Progenitor cell of endocrine pancreas (in vitro differentiated cells): ENCODE measurements around the gene IQCC. TPM values are rescaled to one million over a fixed set of nuclear protein-coding genes. Genes with fewer than 3 reads are reported as not detected.

Experiments used
- DNase-seq: peaks from one replicate; pipeline ENCODE4 v3.0.0; 2021; ENCODE audit warnings: low spot score; ENCODE audit not compliant: unreplicated experiment
- H3K27ac Mint-ChIP-seq: 2 replicates; pipeline ENCODE4 v1.8.0; 2021; ENCODE audit warnings: mild to moderate bottlenecking, moderate library complexity, mixed read lengths
- H3K27me3 Mint-ChIP-seq: 2 replicates; pipeline ENCODE4 v1.8.0; 2021; ENCODE audit warnings: mixed read lengths
- H3K36me3 Mint-ChIP-seq: 2 replicates; pipeline ENCODE4 v1.8.0; 2022; ENCODE audit warnings: mixed read lengths; ENCODE audit not compliant: insufficient read depth
- H3K4me1 Mint-ChIP-seq: 2 replicates; pipeline ENCODE4 v1.8.0; 2021; ENCODE audit warnings: low read depth, mixed read lengths
- H3K4me3 Mint-ChIP-seq: 2 replicates; pipeline ENCODE4 v1.8.0; 2021; ENCODE audit warnings: low read depth, mild to moderate bottlenecking, moderate library complexity, mixed read lengths
- H3K9me3 Mint-ChIP-seq: 2 replicates; pipeline ENCODE4 v1.8.0; 2021; ENCODE audit warnings: low read depth, mixed read lengths
- total RNA-seq: library from RNA; stranded (reverse); gene quantifications from 2 replicates; pipeline ENCODE4 v1.2.1, GENCODE V29; 2021
- TF ChIP-seq, protein P1 (sequence below): fragments of 200-600 bp; sonication (generic); IDR thresholded peaks from one replicate; pipeline ENCODE4 v1.5.0; 2021; ENCODE audit warnings: antibody characterized with exemption, mild to moderate bottlenecking; ENCODE audit not compliant: unreplicated experiment

The IQCC gene
- total RNA-seq, 1 donor from 2014 or later: 5.1 TPM

DNA sequence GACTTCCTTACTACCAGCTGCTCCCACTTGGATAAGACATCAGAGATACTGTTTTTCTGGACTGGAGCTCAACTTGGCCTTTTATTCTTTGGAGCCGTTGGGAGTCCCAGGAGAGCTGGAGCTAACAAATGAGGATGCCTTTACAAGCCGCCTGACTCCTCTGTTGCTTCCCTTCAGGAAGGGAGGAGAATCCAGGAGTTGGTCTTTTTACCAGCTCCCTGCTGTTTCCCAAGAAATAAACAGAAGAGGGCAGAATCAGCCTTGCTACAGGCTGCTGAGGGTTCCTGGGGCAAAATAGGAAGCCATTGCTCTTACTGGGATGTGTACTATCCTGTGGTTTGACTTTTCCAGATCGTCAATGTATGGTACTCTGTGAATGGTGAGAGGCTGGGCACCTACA is 18.2 kb downstream of the IQCC start:
- H3K9me3 Mint-ChIP-seq: no peaks in the 10 kb centered on the region
- no peak for DNase-seq
- H3K27ac Mint-ChIP-seq: peak overlapping the region; percentile 71
- TF ChIP-seq, protein P1, sequence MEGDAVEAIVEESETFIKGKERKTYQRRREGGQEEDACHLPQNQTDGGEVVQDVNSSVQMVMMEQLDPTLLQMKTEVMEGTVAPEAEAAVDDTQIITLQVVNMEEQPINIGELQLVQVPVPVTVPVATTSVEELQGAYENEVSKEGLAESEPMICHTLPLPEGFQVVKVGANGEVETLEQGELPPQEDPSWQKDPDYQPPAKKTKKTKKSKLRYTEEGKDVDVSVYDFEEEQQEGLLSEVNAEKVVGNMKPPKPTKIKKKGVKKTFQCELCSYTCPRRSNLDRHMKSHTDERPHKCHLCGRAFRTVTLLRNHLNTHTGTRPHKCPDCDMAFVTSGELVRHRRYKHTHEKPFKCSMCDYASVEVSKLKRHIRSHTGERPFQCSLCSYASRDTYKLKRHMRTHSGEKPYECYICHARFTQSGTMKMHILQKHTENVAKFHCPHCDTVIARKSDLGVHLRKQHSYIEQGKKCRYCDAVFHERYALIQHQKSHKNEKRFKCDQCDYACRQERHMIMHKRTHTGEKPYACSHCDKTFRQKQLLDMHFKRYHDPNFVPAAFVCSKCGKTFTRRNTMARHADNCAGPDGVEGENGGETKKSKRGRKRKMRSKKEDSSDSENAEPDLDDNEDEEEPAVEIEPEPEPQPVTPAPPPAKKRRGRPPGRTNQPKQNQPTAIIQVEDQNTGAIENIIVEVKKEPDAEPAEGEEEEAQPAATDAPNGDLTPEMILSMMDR: no peak
- no peaks in the 10 kb centered on the region for H3K27me3 Mint-ChIP-seq
- H3K4me3 Mint-ChIP-seq: peak overlapping the region; percentile 98
- H3K36me3 Mint-ChIP-seq: peaks cover 12% of the 10 kb centered on the region
- H3K4me1 Mint-ChIP-seq: peaks cover 22% of the 10 kb centered on the region

- Mint-ChIP-seq H3K4me1 (peaks cover 22% of the 10 kb centered on the region), H3K27ac (peak overlapping the region; percentile 71)
Measured at GRCh38 chr1:32224285-32224684, 18.8 kb downstream of the IQCC start.

GRCh38 chr1:32228771-32229170 is 23.3 kb downstream of the IQCC start:
- peaks cover 15% of the 10 kb centered on the region for H3K36me3 Mint-ChIP-seq

More at GRCh38 chr1:32224285-32224684, 18.8 kb downstream of the IQCC start:
- no peaks in the 10 kb centered on the region for H3K9me3 Mint-ChIP-seq
- peak overlapping the region; percentile 60 for H3K4me3 Mint-ChIP-seq
- no peaks in the 10 kb centered on the region for H3K27me3 Mint-ChIP-seq
- no peak for DNase-seq
- peaks cover 14% of the 10 kb centered on the region for H3K36me3 Mint-ChIP-seq
- TF ChIP-seq, protein P1: no peak

GRCh38 chr1:32231843-32232432 is 26.5 kb downstream of the IQCC start:
- Mint-ChIP-seq H3K4me1 (peaks cover 2% of the 10 kb centered on the region), H3K36me3 (peaks cover 15% of the 10 kb centered on the region), H3K27ac (no peak overlapping the region), H3K27me3 (no peaks in the 10 kb centered on the region), H3K9me3 (no peaks in the 10 kb centered on the region), H3K4me3 (no peak overlapping the region)
- no peak for DNase-seq
- TF ChIP-seq, protein P1: no peak

More at GRCh38 chr1:32228771-32229170, 23.3 kb downstream of the IQCC start:
- Mint-ChIP-seq H3K27ac (no peak overlapping the region), H3K9me3 (no peaks in the 10 kb centered on the region), H3K4me1 (peaks cover 3% of the 10 kb centered on the region), H3K27me3 (no peaks in the 10 kb centered on the region), H3K4me3 (no peak overlapping the region)
- DNase-seq: no peak
- TF ChIP-seq, protein P1: no peak

DNA sequence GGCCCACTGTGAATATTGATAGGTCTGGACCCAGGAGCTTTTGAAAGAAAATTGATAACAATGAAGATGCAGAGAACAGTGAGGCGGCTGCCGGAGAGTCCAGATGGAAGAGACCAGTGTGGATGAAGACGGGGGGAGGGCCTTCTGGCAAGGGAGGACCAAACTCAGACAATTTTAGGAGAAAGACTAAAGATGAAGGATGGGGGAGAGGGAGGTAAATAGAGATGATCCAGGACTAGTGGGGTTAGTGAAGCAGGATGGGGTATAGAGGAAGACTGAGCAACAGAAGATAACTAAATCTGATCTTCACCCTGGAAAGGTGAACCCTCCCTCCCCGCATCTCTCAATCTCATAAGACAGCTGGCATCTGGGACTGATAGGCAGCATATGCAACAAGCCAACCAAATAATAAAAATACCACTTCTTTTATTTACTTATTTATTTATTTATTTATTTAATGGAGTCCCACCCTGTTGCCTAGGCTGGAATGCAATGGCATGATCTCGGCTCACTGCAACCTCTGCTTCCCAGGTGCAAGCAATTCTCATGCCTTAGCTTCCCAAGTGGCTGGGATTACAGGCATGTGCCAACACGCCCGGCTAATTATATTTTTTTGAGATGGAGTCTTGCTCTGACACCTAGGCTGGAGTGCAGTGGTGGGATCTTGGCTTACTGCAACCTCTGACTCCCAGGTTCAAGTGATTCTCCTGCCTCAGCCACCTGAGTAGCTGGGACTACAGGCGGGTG is 27.3 kb downstream of the IQCC start:
- Mint-ChIP-seq H3K36me3 (peaks cover 15% of the 10 kb centered on the region), H3K4me3 (no peak overlapping the region), H3K9me3 (no peaks in the 10 kb centered on the region), H3K27ac (no peak overlapping the region), H3K27me3 (no peaks in the 10 kb centered on the region), H3K4me1 (peaks cover 2% of the 10 kb centered on the region)
- TF ChIP-seq, protein P1: no peak
- DNase-seq: no peak
